Lower lobe of right lung (tissue), 2 donors: ENCODE data around the gene TEX35. TPM values are rescaled to one million over a fixed set of nuclear protein-coding genes. Genes with fewer than 3 reads are reported as not detected.
A peak's percentile ranks its signal among the peaks of the same experiment; 100 is the strongest.

Experiments
- ATAC-seq, 2 donors: fragments of 200-7000 bp; cut with Tn5 transposase; one replicate each; pipeline ENCODE4 v1.9.1; 2020 to 2022; ENCODE audit warnings: mild to moderate bottlenecking in 2 of 2, moderate library complexity in 2 of 2
- DNase-seq: peaks from one replicate; pipeline ENCODE4 v3.0.0-alpha.2; 2020
- H3K27ac ChIP-seq: fragments of 200-600 bp; one replicate; pipeline ENCODE4 v1.8.0; 2022
- H3K27me3 ChIP-seq: fragments of 200-600 bp; one replicate; pipeline ENCODE4 v1.8.0; 2022; ENCODE audit warnings: low read depth
- H3K36me3 ChIP-seq: fragments of 200-600 bp; one replicate; pipeline ENCODE4 v1.8.0; 2022; ENCODE audit warnings: mild to moderate bottlenecking
- H3K4me1 ChIP-seq: fragments of 200-600 bp; one replicate; pipeline ENCODE4 v1.8.0; 2022
- H3K4me3 ChIP-seq: fragments of 200-600 bp; one replicate; pipeline ENCODE4 v1.8.0; 2022; ENCODE audit warnings: mild to moderate bottlenecking
- H3K9me3 ChIP-seq: fragments of 200-600 bp; one replicate; pipeline ENCODE4 v1.8.0; 2022
- CTCF ChIP-seq: fragments of 200-600 bp; IDR thresholded peaks from one replicate; pipeline ENCODE4 v1.8.0; 2022; ENCODE audit warnings: antibody characterized with exemption, mild to moderate bottlenecking
- intact Hi-C: fragments of 100-400 bp; cut with DNase I; formaldehyde crosslinking; loops from one replicate; pipeline ENCODE4 v1.11.0; 2022
- total RNA-seq: library from RNA; stranded (reverse); fragmentation: NEBNext Ultra II Directional; extraction: Animal tissue kit (Norgen Biotek cat#: 25700); gene quantifications from one replicate; pipeline ENCODE4 v1.2.1, GENCODE V29; 2021
- donor health status: DM: no; HTN: yes; CAD: no; lungs with severe emphysema.

TEX35 gene
- total RNA-seq, 1 donor from 2014 or later: not detected

- intact Hi-C loops: loop anchor here (10.0 kb wide), 1 partner anchor 475 kb away; no protein-coding TSS in a partner anchor
- H3K36me3 ChIP-seq: no peaks in the 10 kb centered on the region
Measured at GRCh38 chr1:178529364-178530036, 16.6 kb downstream of the TEX35 start.

GRCh38 chr1:178530037-178530402 lies 17.1 kb downstream of the TEX35 start:
- H3K36me3 ChIP-seq: no peaks in the 10 kb centered on the region

More at GRCh38 chr1:178529364-178530036, 16.6 kb downstream of the TEX35 start:
- no peak for TF ChIP-seq CTCF
- ATAC-seq (no peak), DNase-seq (no peak)
- no peak overlapping the region for H3K4me3 ChIP-seq
- no peak overlapping the region for H3K27ac ChIP-seq
- peaks cover 8% of the 10 kb centered on the region for H3K4me1 ChIP-seq
- H3K9me3 ChIP-seq: no peaks in the 10 kb centered on the region
- no peaks in the 10 kb centered on the region for H3K27me3 ChIP-seq

GRCh38 chr1:178530502-178530901 lies 17.6 kb downstream of the TEX35 start:
- Histone ChIP-seq H3K36me3 (no peaks in the 10 kb centered on the region), H3K9me3 (no peaks in the 10 kb centered on the region), H3K27ac (no peak overlapping the region), H3K4me3 (no peak overlapping the region), H3K4me1 (peaks cover 8% of the 10 kb centered on the region), H3K27me3 (no peaks in the 10 kb centered on the region)
- ATAC-seq (no peak), DNase-seq (no peak)
- intact Hi-C loops: loop anchor here (10.0 kb wide), 1 partner anchor 474 kb away; no protein-coding TSS in a partner anchor
- no peak for TF ChIP-seq CTCF

More at GRCh38 chr1:178530037-178530402, 17.1 kb downstream of the TEX35 start:
- H3K27me3 ChIP-seq: no peaks in the 10 kb centered on the region
- peaks cover 8% of the 10 kb centered on the region for H3K4me1 ChIP-seq
- ATAC-seq: no peak
- no peak overlapping the region for H3K4me3 ChIP-seq
- intact Hi-C loops: loop anchor here (10.0 kb wide), 1 partner anchor 475 kb away; no protein-coding TSS in a partner anchor
- no peak for DNase-seq
- no peak for TF ChIP-seq CTCF
- no peaks in the 10 kb centered on the region for H3K9me3 ChIP-seq
- no peak overlapping the region for H3K27ac ChIP-seq

GRCh38 chr1:178531887-178532286 lies 19.0 kb downstream of the TEX35 start:
- H3K9me3 ChIP-seq: no peaks in the 10 kb centered on the region
- ATAC-seq (peak; percentile 13 to 23), DNase-seq (no peak)
- H3K36me3 ChIP-seq: no peaks in the 10 kb centered on the region
- no peaks in the 10 kb centered on the region for H3K27me3 ChIP-seq
- no peak for TF ChIP-seq CTCF
- no peak overlapping the region for H3K27ac ChIP-seq
- H3K4me3 ChIP-seq: no peak overlapping the region
- peaks cover 16% of the 10 kb centered on the region for H3K4me1 ChIP-seq
- intact Hi-C loops: loop anchor here (10.0 kb wide), 1 partner anchor 473 kb away; no protein-coding TSS in a partner anchor

GRCh38 chr1:178532392-178532791 lies 19.5 kb downstream of the TEX35 start:
- intact Hi-C loops: loop anchor here (10.0 kb wide), 1 partner anchor 472 kb away; no protein-coding TSS in a partner anchor
- ATAC-seq (peak; percentile 88 to 89), DNase-seq (peak; percentile 87)
- peak; percentile 89 for TF ChIP-seq CTCF
- no peaks in the 10 kb centered on the region for H3K9me3 ChIP-seq
- no peak overlapping the region for H3K27ac ChIP-seq
- H3K4me3 ChIP-seq: no peak overlapping the region
- no peaks in the 10 kb centered on the region for H3K27me3 ChIP-seq
- no peaks in the 10 kb centered on the region for H3K36me3 ChIP-seq
- peaks cover 18% of the 10 kb centered on the region for H3K4me1 ChIP-seq
